ENCODE measurements around the gene CBLN3.
"Not testable (repeated sequence)": the region's sequence is repeated elsewhere in the genome, so short reads cannot be mapped to it uniquely, and the experiment has no call there.

CBLN3 gene

DNA sequence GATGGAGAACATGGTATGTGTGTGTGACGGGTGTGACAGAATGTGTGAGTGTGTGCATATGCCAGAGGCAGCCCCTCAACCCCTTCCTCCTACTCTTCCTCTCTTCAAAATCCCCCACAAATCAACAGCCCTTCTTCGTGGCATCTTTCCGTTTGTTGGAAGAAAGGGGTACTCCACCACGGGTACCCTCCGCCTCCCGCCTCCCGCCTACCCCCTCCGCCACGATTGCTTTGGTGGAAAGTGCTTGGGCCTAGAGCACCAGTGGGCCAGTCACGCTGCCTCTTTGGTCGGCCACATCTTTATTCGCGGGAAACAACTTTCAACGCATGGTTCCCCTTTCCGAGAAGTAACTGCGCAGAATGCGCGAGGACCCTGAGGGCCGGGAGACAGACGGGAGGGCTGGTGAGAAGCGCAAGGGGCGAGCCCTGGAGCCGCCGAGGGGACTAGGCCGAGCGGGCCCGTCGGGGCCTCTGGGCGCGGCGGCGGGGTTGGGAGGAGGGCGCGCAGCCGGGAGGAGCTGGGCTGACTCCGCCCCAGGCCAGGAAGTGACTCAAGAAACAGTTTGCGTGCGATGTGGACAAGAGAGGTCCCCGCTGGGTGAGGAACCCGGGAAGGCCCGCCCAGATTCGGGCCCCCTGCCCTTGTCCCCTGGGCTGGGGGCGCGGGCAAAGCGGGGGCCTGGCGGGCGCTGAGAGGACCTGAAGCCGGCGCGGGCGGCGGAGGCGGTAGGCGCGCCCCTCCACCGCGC lies at the start of gene CBLN3, which contains the start of gene KHNYN:
TSS of gene CBLN3 (minus strand) at position 274 of the 748 bp plus-strand sequence. CDS start 614 bp downstream, outside the sequence.
TSS of gene KHNYN (plus strand) at position 560 of the 748 bp plus-strand sequence. CDS start 777 bp downstream, outside the sequence.
- DNase-seq, result peak; percentile 94

DNA sequence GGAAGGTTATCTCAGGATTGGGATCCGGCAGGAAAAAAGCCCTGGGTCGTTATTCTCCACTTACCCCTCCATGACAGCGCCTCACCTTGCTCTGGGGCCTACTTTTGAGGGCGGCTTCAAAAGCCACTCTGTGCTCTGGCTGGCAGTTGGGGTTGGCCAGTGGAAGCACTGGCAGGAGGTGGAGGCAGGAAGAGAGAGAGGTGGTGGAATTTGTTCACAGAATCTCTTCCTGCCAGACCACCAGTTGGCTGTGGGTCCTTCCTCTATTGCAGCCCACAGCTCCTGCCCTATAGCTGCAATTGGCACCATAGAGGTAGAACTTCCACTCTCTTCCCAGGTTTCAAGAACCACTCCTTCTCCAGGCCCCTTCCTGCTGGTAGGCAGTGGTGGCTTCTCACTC lies 45.8 kb upstream of the CBLN3 start:
- DNase-seq, result no peak

DNA sequence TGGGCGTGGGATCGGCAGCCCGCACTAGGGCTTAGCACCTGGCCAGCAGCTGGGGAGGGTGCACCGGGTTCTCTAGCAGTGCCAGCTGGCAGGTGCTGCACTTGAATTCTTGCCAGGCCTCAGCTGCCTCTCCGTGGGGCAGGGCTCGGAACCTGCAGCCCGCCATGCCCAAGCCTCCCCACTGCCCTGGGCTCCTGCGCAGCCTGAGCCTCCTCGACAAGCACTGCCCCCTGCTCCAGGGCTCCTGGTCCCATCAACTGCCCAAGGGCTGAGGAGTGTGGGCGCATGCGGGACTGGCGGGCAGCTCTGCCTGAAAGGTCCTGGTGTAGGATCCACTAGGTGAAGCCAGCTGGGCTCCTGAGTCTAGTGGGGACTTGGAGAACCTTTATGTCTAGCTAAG lies 43.7 kb upstream of the CBLN3 start:
- DNase-seq, result no peak

DNA sequence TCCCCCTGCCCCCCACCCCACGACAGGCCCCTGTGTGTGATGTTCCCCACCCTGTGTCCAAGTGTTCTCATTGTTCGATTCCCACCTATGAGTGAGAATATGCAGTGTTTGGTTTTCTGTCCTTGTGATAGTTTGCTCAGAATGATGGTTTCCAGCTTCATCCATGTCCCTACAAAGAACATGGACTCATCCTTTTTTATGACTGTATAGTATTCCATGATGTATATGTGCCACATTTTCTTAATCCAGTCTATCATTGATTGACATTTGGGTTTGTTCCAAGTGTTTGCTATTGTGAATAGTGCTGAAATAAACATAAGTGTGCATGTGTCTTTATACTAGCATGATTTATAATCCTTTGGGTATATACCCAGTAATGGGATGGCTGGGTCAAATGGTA lies 41.0 kb upstream of the CBLN3 start:
- not testable (repeated sequence) for DNase-seq

DNA sequence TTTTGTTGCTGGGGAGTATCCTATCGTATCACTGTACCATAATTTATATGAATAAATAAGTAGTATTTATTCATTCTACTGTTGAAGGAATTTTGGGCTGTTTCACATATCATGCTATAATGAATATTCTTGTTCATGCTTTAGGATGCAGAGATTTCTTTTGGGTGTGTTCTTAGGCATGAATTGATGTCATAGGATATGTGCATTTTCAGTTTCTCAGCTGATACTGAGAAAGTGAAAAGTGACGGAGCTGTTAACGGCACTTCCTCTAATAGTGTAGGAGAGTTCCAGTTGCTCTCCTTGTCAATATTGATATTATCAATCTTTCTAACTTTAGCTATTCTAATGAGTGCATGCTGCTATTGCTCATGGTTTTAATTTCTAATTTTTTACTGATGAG lies 36.3 kb upstream of the CBLN3 start:
- no peak for DNase-seq

DNA sequence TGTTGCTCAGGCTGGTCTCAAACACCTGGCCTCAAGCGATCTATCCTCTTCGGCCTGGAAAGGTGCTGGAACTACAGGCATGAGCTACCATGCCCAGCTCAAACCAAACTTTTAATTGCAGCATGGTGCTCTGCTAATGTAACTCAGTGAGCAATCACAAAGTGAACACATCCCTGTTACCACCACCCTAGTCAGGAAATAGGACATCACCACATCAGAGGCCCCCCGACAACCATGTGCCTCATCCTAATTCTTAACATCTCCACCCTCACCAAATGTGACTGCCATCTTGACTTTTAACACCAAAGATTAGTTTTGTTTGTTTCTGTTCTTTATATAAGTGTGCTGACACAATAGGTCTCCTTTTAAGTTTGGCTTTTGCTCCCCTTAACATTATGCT lies 35.9 kb upstream of the CBLN3 start:
- no peak for DNase-seq

DNA sequence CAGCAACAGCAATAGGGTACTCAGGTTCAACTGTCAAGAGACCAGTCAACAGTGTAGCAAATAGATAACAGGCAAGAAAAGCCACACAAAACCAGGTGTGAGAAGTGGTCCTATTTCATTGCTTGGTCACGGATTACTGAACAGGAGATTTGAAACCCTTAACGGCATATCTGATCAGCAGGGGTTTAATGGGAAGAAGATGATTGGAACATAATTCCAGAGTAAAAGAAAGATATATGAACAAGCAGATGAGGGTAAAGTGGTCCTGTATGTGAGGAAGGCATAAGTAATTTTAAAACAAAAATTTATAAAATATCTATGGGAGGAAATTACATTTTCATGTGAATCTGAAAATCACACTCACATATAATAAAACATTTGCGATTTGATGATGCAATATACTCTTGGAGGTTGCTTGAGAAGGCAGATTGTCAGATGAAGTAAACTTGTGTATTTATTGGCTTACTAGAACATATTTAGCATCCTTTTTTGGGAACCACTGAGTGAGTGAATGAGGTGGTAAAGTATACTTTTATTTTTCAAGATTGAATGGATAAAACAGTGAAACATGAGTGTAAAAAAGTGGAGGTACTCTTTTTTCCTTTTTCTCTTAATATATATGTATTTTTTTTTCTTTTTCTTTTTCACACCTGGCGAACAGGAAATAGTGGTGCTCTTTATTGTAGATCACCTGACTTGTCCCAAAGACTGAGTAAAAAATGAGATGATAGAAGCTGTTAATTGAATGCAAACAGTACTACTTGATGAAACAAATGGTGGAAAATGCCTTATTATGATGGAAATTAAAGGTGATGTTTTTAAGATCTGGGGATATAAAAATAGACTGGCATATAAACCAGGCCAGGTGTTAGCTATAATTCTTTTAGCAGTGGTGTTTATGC lies 34.7 kb upstream of the CBLN3 start:
- DNase-seq, result no peak

DNA sequence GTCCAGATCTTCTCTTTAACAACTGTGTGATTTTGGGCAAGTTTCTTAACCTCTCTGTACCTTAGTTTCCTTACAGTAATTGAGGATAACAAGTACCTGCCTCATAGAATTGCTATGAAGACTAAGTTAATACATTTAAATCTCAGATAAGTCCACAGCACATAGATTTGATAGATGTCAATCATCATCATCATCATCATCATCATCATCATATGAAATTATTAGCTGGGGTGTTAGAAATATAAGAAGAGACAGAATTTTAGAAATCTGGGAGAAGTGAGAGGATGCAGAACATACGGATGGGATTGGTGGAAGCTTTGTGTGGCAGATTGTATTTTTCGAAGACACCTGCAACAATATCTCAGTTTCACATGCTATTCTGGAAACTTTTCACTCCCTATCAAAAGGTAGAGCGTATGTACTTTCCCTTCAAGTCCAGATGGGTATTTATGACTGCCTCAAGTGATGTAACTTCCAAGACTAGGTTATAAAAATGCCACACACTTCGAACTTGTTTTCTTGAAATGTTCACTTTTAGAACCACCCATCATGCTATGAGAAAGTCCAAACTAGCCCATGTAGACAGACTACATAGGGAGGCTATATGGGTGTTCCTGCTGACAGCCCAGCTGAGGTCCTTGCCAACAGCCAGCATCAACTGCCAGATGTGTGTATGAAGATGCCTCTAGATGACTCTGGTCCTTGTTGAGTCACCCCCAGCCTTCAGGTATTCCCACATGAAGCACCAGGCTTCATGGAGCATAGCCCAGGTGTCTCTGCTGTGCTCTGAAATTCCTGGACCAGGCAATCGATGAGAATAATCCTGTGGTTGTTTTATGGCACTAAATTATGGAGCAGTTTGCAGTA lies 33.8 kb upstream of the CBLN3 start:
- DNase-seq, result no peak

DNA sequence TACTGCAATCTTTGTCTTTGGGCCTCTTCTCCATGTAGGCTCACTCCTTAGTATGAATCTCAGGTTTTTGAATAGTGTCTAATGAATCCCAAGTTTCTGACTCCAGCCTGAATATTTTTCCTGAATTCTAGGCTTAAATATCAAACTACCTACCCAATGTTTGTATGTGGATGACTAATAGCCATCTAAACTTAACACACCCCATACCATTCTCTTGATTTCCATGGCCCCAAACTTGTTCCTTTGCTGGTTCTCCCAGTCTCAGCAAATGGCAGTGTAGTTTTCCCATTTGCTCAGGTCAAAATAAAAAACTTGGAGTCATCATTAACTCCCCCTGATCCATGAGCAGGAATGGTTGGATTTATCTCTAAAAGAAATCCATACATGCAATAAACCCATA lies 31.9 kb upstream of the CBLN3 start:
- DNase-seq, result no peak

DNA sequence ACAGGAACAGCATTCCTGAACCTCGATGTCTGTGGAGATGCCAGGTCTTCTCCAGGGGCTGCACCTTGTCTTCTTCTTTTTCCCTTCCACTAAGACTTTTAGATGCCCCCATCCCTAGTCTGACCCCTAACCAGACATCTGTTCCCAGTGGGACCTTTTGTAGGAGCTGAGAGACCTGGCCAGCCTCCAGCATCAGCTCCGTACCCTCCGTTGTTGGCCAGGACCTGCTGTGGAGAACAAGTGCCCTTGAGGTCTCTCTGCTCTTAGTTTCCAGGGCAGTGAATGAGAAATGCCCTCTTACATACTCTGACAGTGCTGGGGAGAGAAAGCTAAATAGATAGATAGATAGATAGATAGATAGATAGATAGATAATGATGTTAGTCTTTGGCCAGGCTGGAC lies 29.9 kb upstream of the CBLN3 start:
- no peak for DNase-seq

DNA sequence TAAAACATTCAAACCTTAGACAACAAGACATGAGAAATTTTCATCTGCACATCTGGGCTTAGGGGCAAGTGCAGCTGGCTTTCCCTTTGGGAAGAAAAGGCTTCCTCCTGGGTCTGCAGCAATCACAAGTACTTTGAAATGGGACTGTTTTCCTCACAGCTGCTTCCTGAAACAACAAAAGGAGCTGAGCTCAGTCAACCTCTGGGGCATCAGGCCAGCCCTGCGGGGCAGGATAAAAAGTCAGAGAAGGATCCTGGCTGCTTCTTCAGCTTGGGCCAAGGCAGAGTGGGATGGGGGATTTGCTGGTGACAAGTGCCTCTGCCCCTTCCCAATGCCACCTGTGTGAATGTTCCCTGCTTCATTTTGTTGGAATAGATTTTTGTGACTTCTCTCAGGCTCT lies 29.3 kb upstream of the CBLN3 start:
- DNase-seq, result no peak

DNA sequence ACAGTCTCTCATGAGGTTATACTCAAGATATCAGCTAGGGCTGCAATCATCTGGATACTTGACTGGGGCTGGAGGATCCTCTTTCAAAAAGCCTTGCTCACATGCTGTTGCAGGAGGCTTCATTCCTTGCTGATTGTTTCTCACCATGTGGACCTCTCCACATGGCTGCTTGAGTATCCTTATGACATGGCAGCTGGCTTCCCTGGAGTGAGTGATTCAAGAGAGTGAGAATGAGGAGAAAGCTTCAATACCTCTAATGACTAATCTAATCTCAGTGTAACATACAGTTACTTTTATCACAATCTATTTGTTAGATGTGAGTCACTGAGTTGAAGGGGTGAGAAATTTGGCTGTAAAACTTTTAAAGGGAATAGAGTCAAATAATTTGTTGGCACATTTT lies 27.5 kb upstream of the CBLN3 start:
- no peak for DNase-seq

DNA sequence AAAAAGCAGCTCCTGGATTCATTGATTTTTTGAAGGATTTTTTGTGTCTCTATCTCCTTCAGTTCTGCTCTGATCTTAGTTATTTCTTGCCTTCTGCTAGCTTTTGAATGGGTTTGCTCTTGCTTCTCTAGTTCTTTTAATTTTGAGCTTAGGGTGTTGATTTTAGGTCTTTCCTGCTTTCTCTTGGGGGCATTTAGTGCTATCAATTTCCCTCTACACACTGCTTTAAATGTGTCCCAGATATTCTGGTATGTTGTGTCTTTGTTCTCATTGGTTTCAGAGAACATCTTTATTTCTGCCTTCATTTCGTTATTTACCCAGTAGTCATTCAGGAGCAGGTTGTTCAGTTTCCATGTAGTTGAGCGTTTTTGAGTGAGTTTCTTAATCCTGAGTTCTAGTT lies 21.4 kb upstream of the CBLN3 start:
- DNase-seq, result not testable (repeated sequence)

DNA sequence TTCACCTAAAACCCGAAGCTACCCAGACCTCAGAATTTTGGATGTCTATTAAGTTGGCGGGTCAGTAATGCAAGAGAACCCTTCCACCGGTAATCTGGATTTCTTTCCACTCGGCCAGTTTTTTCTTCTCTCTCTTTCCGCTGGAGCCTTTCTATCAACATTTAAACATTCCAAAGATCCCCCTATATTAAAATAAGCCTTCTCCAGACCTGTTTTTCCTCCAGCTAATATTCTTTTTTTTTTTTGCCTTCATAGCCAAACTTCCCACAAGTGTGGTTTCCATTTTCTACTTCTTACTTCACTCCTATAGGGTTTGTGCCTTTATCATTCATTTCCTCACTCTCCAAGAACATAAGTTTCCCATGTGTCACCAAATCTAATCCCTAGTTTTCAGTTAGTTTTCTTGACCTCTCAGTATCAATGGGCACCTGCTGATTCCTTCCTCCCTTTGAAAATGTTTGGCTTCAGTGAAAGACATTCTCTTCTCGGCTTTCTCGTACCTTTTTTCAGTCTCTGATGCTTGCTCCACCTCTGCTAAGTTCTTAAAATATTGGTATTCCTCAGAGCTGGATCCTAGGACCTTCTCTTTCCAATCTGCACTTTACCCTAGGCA lies 13.7 kb upstream of the CBLN3 start:
- no peak for DNase-seq

DNA sequence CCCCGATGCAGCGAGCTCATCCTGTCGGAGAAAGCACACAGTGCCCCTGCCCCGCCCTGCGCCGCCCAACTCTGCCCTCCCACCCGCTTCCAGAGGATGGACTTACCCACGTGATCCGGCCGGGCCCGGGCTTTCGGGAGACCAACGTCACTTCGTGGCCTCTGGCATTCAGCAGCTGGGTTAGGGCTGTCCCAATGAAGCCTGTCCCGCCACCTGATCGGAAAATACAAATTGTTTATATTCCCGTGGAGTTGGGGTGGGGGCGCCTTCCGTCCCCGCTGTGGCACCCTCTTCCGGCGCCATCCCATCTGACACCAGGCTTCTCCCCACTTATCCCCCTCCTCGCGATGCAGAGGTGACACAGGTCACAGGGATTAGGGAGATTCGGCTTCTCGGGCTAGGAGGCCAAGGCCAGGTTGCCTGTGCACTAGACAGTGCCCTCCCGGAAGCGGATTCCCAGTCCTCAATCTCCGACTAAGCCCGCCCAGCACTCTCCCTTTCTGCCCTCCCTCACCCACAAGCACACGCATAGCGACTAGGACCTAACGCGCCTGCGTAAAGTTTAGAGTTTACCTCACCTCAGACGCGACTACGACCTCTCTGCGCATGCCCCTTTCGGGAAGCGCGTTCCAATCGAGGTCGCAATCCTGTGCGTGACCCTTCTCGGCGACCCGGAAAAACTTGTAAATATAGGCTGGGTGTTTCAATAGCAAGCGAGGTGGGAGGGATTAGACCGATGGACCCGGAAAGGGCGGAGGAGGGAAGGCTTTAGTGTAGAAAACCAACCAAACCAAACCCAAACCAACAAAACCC lies 13.0 kb upstream of the CBLN3 start, which contains the start of gene SDR39U1:
TSS of gene SDR39U1 (minus strand) at position 537 of the 813 bp plus-strand sequence. CDS start at position 530, 7 bp downstream.
- peak; percentile 99 for DNase-seq

DNA sequence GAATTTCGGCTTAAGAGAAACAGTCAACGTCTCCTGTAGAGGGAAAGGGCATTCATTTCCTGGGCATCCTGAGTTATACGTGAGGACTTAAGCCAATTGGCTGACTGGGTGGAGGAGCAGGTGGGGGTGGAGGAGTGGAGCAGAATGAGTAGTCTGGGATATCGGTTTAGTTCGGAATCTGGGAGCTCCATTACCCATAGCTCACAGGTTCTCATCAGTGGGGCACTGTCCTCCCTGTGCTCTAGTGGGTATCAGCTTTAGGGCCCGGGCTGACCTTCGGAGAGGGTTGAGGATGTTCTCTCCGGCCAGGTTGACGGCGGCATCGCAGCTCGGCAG lies 12.4 kb upstream of the CBLN3 start:
- no peak for DNase-seq

DNA sequence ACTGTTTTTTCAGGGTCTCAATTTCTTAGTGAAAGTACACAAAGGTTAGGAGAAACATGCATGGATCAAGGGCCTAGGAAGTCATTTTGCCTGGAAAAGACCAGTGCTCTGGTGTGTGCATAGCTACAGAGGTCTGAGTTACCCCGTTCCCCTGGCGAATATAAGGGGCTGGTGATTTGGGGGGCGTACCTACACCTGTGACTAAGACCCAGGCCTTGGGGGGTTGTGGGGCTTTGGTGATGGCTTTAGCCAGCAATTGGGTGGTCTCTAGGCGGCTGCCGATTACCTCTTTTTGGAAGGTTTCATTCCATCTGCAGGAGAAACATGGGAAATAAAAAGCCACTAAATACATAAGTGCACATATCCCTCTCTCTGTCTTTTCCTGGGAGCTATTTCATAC lies 12.0 kb upstream of the CBLN3 start:
- DNase-seq, result no peak

DNA sequence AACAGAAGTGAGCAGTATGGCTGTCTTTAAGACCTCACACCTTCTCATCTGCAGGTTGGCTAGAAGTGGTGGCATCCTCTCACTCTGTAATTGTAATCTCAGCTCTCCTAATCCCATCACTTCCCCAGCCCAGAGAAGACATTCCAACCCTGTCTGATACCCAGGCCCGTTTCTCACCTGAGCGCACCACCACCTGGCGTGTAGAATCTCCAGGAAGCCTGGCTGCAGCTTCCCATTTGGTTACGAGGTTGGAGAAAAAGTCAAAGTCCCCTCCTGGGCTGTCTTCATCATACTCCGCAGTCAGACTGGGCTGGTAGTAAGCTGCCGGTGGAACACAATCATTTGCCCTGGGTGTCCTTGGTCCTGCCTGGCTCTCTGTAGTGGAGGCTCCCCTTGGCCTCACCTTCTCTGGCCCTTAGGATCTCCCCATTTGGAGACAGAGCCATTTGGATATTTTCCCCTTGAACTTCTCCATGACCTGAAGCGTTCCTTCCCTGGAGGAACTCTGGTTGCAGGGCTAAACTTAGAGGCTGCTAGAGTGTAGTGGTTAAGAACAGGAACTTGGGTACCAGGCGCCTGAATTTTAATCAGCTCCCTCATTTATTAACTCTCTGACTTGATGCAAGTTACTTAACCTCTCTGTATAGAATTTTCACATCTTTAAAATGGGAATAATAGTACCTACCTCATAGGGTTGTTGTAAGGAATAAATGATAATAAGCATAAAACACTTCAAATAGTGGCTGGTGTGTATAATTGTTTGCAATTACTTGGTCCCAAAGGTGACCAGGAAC lies 11.3 kb upstream of the CBLN3 start:
- no peak for DNase-seq

DNA sequence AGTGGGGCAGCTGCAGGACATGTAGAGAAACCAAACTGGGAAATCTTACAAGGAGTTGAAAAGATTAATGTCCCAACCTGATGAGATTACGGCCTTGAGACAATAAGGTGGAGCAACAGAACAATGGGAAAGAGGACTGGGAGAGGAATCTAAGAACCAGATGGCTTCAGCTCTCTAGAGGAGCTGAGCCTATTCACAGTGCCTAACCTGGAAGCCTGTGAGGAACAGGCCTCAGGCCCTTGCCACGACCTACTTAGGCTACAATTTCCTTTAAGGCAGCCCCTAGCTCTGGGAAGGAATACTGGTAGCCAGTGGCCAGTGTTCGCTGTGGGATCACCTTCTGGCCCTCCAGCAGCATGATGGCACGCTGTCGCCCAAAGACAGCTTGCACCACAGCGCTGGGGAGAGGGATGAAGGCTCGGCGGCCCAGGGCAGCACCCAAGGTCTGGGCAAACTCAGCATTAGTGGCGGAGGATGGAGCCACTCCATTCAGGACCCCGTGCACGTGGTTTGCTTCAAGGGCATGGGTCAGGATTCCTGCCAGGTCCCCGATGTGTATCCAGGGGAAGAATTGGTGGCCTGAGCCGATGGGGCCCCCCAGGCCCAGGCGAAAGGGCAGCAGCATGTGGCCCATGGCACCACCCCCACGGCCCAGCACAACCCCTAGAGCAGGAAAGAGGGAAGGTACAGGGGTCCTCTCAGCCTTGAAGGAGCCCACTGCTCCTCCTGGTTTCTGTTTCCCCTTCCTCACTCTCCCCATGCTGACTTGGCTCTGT lies 10.6 kb upstream of the CBLN3 start:
- DNase-seq, result no peak

DNA sequence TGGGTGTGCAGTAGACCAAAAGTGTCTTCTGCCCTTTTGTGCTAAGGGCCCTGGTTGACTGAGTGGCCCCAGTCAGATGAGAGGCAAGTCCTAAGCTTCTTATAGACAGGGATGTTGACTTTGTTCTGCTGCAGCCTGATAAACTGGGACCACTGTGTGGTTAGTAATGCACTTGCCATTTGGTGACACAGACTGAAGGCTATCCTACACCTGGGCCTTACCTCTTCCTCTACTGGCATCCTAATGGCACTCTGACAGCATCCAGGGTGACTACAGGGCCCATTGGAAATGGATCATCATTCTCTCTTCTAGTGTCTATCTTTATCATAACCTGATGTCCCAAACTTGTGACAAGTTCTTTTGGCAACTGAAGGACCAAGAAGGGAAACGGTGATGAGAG lies 9.8 kb upstream of the CBLN3 start:
- DNase-seq, result no peak

Measured in activated CD4-positive, alpha-beta T cell treated with anti-CD3 and anti-CD28 coated beads, Interleukin-2, amount 50 U/mL, for 16 hours (primary cell).